HepG2 (cell line): ENCODE results near the gene ARG1. TPM values are rescaled to one million over a fixed set of nuclear protein-coding genes. Genes with fewer than 3 reads are reported as not detected.

ENCODE experiments used
- KLF13 ChIP-seq: sonication (generic); formaldehyde crosslinking; IDR thresholded peaks from 2 replicates; pipeline ENCODE4 v1.4.0; 2020; ENCODE audit warnings: mild to moderate bottlenecking, missing genetic modification reagents
- MAX ChIP-seq: IDR thresholded peaks from 2 replicates; pipeline ENCODE4 v1.6.1; 2012; ENCODE audit warnings: inconsistent platforms
- PAXIP1 ChIP-seq: sonication (generic); formaldehyde crosslinking; conservative IDR thresholded peaks from 2 replicates; pipeline ENCODE4 v1.4.0; 2020; ENCODE audit warnings: mild to moderate bottlenecking, missing genetic modification reagents, moderate library complexity
- SIX4 ChIP-seq: sonication (generic); formaldehyde crosslinking; IDR thresholded peaks from 2 replicates; pipeline ENCODE4 v1.4.0; 2020; ENCODE audit warnings: missing genetic modification reagents
- TAF1 ChIP-seq: sonication (generic); formaldehyde crosslinking; IDR thresholded peaks from 2 replicates; pipeline ENCODE4 v1.4.0; 2020; ENCODE audit warnings: missing genetic modification reagents
- TFDP2 ChIP-seq: sonication (generic); formaldehyde crosslinking; IDR thresholded peaks from 2 replicates; pipeline ENCODE4 v1.4.0; 2020; ENCODE audit warnings: missing genetic modification reagents
- ZNF547 ChIP-seq: sonication (generic); formaldehyde crosslinking; IDR thresholded peaks from 2 replicates; pipeline ENCODE4 v1.5.1; 2020; ENCODE audit warnings: mild to moderate bottlenecking, missing genetic modification reagents
- ZNF589 ChIP-seq: sonication (generic); formaldehyde crosslinking; conservative IDR thresholded peaks from 2 replicates; pipeline ENCODE4 v1.8.0; 2022; ENCODE audit warnings: mild to moderate bottlenecking, moderate library complexity, missing genetic modification reagents
- ZNF619 ChIP-seq: sonication (generic); formaldehyde crosslinking; IDR thresholded peaks from 2 replicates; pipeline ENCODE4 v1.4.0; 2020; ENCODE audit warnings: mild to moderate bottlenecking, missing genetic modification reagents
- ZNF790 ChIP-seq: sonication (generic); formaldehyde crosslinking; IDR thresholded peaks from 2 replicates; pipeline ENCODE4 v1.8.0; 2022; ENCODE audit warnings: missing genetic modification reagents, mild to moderate bottlenecking, borderline replicate concordance
- polyA plus RNA-seq, 8 experiments: library from polyadenylated mRNA; depleted of rRNA in 3 of 8; stranded (reverse) in 7 of 8; unstranded in 1 of 8; fragments of >200 nt; fragmentation: Illumina TruSeq in 4 of 8; extraction: Trizol in 4 of 8; gene quantifications; 2 replicates each; pipeline versions ENCODE4 v1.2.1 to v1.2.3, GENCODE V29; 2011 to 2016; ENCODE audit warnings: low read depth in 4 of 8, missing spikeins in 1 of 8, mixed read lengths in 1 of 8; ENCODE audit not compliant: insufficient read depth in 1 of 8
- total RNA-seq, 5 experiments: library from RNA; depleted of rRNA; stranded (reverse); fragments of >200 nt; fragmentation: Illumina TruSeq; extraction: Trizol; gene quantifications; 2 replicates each; pipeline ENCODE4 v1.2.3, GENCODE V29; 2016; ENCODE audit warnings: low read depth in 1 of 5
- TF ChIP-seq, protein P1 (sequence below): sonication (generic); formaldehyde crosslinking; IDR thresholded peaks from one replicate; pipeline ENCODE4 v1.5.1; 2020; ENCODE audit warnings: mild to moderate bottlenecking, missing genetic modification reagents; ENCODE audit errors: not compliant biosample characterization
- TF ChIP-seq, protein P2 (sequence below): sonication (generic); formaldehyde crosslinking; conservative IDR thresholded peaks from 2 replicates; pipeline ENCODE4 v1.4.0; 2020; ENCODE audit warnings: missing genetic modification reagents

ARG1 gene
- total and polyA plus RNA-seq, 2 of the 13 experiments (the other 11 are each of a cell fraction or from before 2014, with no cell fraction given): 2.2 to 11.2 TPM

- TF ChIP-seq MAX: peak; percentile 94
- peak; percentile 91 for TF ChIP-seq TAF1
- peak; percentile 90 for TF ChIP-seq TFDP2
- TF ChIP-seq ZNF589: peak; percentile 97
- peak; percentile 100 for TF ChIP-seq ZNF547 (CRISPR knock-in tag)
- TF ChIP-seq KLF13 (CRISPR knock-in tag): 0 out of 2 replicates have a peak, but pooled peaks have one; percentile 88
- 0 out of 2 replicates have a peak, but pooled peaks have one; percentile 38 for TF ChIP-seq ZNF790 (CRISPR knock-in tag)
- TF ChIP-seq PAXIP1 (CRISPR knock-in tag): peak; percentile 89
- TF ChIP-seq, protein P1, sequence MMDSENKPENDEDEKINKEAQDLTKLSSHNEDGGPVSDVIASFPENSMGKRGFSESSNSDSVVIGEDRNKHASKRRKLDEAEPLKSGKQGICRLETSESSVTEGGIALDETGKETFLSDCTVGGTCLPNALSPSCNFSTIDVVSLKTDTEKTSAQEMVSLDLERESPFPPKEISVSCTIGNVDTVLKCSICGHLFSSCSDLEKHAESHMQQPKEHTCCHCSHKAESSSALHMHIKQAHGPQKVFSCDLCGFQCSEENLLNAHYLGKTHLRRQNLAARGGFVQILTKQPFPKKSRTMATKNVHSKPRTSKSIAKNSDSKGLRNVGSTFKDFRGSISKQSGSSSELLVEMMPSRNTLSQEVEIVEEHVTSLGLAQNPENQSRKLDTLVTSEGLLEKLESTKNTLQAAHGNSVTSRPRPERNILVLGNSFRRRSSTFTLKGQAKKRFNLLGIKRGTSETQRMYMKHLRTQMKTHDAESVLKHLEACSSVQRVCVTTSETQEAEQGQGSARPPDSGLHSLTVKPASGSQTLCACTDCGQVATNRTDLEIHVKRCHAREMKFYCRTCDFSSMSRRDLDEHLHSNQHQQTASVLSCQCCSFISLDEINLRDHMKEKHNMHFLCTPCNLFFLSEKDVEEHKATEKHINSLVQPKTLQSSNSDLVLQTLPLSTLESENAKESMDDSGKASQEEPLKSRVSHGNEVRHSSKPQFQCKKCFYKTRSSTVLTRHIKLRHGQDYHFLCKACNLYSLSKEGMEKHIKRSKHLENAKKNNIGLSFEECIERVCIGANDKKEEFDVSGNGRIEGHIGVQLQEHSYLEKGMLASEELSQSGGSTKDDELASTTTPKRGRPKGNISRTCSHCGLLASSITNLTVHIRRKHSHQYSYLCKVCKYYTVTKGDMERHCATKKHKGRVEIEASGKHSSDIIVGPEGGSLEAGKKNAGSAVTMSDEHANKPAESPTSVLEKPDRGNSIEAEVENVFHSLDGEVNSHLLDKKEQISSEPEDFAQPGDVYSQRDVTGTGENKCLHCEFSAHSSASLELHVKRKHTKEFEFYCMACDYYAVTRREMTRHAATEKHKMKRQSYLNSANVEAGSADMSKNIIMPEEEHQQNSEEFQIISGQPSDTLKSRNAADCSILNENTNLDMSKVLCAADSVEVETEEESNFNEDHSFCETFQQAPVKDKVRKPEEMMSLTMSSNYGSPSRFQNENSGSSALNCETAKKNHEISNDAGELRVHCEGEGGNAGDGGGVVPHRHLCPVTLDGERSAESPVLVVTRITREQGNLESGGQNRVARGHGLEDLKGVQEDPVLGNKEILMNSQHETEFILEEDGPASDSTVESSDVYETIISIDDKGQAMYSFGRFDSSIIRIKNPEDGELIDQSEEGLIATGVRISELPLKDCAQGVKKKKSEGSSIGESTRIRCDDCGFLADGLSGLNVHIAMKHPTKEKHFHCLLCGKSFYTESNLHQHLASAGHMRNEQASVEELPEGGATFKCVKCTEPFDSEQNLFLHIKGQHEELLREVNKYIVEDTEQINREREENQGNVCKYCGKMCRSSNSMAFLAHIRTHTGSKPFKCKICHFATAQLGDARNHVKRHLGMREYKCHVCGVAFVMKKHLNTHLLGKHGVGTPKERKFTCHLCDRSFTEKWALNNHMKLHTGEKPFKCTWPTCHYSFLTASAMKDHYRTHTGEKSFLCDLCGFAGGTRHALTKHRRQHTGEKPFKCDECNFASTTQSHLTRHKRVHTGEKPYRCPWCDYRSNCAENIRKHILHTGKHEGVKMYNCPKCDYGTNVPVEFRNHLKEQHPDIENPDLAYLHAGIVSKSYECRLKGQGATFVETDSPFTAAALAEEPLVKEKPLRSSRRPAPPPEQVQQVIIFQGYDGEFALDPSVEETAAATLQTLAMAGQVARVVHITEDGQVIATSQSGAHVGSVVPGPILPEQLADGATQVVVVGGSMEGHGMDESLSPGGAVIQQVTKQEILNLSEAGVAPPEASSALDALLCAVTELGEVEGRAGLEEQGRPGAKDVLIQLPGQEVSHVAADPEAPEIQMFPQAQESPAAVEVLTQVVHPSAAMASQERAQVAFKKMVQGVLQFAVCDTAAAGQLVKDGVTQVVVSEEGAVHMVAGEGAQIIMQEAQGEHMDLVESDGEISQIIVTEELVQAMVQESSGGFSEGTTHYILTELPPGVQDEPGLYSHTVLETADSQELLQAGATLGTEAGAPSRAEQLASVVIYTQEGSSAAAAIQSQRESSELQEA: peak; percentile 98
- TF ChIP-seq SIX4 (CRISPR knock-in tag): peak; percentile 89
- TF ChIP-seq ZNF619 (CRISPR knock-in tag): peak; percentile 100
- TF ChIP-seq, protein P2, sequence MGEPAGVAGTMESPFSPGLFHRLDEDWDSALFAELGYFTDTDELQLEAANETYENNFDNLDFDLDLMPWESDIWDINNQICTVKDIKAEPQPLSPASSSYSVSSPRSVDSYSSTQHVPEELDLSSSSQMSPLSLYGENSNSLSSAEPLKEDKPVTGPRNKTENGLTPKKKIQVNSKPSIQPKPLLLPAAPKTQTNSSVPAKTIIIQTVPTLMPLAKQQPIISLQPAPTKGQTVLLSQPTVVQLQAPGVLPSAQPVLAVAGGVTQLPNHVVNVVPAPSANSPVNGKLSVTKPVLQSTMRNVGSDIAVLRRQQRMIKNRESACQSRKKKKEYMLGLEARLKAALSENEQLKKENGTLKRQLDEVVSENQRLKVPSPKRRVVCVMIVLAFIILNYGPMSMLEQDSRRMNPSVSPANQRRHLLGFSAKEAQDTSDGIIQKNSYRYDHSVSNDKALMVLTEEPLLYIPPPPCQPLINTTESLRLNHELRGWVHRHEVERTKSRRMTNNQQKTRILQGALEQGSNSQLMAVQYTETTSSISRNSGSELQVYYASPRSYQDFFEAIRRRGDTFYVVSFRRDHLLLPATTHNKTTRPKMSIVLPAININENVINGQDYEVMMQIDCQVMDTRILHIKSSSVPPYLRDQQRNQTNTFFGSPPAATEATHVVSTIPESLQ (CRISPR knock-in tag): peak; percentile 98
Observed at GRCh38 chr6:131627724-131628682, 55.0 kb downstream of the ARG1 start, which contains the start of gene MED23 (continued).
